Fibroblast of upper back skin (primary cell): ENCODE measurements around the gene ZNF426.
"Not testable (repeated sequence)": the region's sequence is repeated elsewhere in the genome, so short reads cannot be mapped to it uniquely, and the experiment has no call there.

Experiments used
- DNase-seq: peaks from one replicate; pipeline ENCODE4 v3.0.0-alpha.2; 2013

ZNF426 gene

DNA sequence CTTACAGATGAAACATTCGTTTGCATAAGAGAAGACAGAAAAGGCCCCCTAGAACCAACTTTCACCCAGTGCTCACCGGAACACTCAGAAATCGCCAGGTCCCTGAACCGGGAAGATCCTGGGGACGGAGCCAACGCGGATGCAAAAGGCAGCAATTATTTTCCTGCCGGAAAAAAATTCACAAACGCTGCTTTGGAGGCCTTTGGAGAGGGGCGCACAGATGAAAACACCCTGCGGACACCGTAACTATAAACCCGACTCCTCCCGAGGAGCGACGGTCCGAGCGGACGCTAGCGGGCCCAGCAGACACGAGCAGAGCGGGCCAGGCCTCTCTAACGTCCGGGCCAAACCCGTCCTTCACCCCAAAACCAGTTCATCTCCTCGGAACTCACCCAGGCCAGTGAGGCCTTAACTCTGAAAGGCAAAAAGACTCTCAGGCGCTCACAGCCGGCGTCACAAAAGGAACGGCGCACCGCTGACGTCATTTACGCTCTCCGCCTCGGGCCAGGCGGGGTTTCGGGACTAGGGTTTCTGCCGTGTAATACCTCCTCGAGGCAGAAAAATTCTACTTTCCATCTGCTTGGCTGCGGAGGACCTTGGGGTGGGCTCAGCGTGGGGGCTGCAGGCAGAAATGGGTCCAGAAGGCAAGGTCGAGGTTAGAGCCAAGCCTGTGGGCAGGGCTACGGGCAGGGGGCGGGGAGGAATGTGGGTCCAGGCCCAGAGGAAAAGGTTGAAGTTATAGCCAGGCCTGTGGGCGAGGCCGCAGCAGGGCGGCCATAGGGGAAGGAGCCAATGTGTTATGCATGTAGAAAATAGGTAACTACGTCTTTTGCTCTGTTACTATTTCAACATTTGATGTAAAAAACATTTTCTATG is at the start of gene ZNF426:
Gene ZNF426 (minus strand): TSS at position 463 of the 876 bp plus-strand sequence. CDS start 2,413 bp downstream, outside the sequence.
- peak; percentile 89 for DNase-seq

DNA sequence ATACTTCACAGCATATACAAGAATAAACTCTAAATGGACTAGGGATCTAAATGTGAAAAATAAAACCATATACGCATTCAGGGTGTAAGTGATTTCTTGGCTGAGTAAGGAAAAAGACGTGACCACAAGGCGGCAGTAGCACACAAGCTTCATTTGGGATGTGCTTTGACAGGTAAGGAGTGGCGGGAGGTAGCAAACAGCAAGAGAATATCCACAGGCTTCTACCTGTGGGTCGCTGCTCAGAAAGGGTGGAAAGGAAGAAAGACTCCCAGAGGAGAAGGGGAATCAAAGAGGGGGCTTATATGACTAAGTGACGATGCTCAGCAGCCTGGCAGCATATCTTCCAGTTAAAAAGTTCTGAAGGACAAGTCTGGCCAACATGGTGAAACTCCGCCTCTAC is 48.3 kb upstream of the ZNF426 start:
- peak; percentile 54 for DNase-seq

DNA sequence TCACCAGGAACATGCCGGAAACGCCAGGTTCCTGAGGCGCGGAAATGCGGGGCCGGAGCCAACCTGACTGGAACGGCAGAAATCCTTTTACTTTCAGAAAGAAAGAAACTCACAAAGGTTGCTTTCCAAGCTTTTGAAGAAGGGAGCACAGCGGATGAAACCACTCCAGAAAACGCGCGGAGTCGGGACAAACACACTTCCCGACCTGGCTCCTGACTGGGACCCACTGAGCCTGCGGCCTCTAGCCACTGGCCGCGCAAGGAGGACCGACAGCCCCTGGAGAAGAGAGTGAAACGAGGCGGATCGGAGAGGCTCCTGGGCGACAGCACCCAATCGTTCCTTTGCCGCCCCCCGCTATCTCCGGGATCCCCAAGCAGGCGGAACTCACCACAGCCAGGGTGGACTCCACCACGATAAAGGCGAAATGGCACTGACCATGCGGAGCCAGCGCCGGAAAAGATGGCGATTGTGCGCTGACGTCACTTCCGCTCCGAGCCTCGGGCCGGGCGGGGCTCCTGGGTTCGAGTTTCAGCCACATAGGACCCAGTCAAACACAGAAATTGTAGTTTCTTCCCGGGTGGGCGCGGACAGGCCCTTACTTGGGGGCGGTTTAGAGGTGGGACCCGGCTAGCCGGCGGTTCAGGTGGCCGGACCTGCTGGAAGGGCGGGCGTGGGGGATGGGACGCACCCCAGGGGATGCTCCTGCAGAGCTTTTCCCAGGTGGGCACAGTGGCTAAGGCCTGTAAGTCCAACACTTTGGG is 45.8 kb upstream of the ZNF426 start, which contains the start of gene ZNF121:
Gene ZNF121 (minus strand): TSS at position 432 of the 761 bp plus-strand sequence. CDS start 16,407 bp downstream, outside the sequence.
- DNase-seq = peak; percentile 80

DNA sequence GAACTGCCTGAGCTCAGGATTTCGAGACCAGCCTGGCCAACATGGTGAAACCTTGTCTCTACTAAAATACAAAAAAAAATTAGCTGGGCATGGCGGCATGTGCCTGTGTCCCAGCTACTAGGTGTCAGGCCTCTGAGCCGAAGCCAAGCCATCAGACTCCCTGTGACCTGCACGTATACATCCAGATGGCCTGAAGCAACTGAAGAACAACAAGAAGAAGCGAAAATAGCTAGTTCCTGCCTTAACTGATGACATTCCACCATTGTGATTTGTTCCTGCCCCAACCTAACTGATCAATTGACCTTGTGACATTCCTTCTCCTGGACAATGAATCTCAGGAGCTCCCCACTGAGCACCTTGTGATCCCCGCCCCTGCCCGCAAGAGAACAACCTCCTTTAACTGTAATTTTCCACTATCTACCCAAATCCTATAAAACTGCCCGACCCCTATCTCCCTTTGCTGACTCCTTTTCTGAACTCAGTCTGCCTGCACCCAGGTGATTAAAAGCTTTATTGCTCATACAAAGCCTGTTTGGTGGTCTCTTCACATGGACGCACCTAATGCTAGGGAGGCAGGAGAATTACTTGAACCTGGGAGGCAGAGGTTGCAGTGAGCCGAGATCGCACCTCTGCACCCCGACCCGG is 43.8 kb upstream of the ZNF426 start:
- not testable (repeated sequence) for DNase-seq

DNA sequence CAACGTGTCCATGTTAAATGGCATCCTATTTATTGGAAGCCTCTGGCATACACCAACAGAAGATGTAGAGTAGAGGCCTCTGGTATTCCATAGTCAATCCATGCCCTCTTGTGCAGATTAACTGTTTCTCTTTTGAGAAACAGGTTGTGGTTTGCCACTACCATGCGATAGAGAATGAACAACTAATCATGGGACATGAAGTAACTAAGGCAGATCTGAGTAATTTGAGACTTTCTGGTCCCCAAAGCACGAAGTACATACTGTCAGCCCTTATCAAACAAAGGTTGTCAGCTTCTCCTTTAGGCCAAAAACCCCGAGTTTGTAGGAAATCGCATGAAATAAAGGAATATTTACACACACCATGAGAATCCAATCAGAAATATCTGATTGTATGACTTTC is 42.3 kb upstream of the ZNF426 start:
- DNase-seq = no peak

DNA sequence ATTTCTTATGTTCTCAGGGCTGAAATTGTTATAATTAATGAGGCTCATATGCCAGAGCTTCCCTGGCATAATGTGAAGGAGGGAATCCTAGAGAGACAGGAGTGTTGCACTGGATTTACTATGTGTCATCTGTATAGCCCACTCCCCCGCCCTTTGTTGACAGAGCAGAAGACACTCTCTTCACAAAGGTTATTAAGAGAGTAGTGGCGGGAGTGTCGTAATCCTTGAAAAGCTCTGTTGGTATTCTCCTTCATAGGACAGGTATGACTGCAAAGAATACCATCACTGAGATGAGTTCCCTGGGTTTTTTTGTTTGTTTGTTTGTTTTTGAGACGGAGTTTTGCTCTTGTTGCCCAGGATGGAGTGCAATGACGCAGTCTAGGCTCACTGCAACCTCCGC is 31.8 kb upstream of the ZNF426 start:
- DNase-seq = no peak

DNA sequence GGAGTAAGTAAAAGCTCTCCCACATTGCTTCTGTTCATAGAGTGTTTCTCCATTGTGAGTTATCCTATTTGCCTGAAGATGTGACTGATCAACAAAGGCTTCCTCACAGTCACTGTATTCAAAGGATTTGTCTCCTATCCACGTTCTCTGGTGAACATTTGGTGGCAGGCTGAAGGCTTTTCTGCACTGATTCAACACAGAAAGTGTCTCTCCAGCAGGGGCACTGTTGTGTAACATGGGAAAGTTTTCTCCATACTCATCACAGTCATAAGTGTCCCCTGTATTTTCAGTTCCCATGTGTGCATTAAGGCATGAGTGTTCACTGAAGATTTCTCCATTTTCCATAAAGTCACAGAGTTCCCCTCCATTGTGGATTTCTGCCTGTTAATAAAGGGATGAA is 28.3 kb upstream of the ZNF426 start:
- no peak for DNase-seq

DNA sequence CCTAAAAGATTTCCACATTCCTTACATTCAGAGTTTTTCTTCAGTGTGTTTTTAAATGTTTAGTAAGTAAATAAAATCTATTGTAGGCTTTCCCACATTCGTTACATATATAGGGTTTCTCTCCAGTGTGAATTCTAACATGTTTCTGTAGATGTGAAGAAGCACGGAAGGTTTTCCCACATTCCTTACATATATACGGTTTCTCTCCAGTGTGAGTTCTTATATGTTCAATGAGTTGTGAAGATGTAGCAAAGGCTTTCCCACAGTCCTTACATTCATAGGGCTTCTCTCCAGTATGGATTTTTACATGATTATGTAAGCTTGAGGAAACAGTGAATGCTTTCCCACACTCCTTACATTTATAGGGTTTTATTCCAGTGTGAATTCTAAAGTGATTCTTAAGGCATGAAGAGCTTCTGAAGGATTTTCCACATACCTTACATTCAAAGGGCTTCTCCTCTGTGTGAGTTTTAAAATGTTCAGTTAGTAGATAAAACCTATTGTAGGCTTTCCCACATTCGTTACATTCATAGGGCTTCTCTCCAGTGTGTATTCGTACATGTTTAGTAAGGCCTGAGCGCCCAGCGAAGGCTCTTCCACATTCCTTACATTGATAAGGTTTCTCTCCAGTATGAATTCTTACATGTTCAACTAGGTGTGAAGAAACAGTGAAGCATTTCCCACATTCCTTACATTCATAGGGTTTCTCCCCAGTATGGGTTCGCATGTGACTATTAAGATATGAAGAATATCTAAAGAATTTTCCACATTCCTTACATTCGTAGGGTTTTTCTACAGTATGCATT is 27.7 kb upstream of the ZNF426 start:
- peak; percentile 8 for DNase-seq

DNA sequence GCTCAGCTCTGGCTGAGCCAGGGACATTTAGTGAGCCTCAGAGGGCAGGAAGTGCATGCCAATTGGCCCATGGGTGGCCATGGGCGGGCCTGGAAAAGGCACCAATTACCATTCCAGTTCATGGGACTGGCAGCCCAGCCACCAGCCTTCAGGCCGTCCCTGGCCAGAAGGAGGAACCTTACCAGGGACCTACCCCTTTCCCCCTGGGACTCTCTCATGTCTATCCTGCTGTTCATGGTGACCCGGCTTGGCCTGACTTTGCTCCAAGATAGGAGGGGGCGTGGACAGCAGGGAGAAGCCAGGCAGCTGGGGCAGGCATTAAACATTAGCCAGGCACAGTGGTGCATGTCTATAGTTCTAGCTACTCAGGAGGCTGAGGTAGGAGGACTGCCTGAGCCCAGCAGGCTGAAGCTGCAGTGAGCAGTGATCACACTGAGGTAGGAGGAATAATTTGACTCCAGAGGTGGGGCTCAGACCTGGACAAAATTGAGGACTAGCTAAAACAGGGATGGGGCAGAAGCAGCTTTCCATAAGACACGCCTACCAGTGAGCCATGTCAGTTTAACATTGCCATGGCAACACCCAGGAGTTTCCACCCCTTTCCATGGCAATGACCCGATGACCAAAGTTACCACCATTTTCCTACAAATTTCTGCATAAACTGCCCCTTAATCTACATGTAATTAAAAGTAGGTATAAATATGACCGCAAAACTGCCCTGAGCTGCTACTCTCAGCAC is 14.3 kb upstream of the ZNF426 start:
- no peak for DNase-seq

DNA sequence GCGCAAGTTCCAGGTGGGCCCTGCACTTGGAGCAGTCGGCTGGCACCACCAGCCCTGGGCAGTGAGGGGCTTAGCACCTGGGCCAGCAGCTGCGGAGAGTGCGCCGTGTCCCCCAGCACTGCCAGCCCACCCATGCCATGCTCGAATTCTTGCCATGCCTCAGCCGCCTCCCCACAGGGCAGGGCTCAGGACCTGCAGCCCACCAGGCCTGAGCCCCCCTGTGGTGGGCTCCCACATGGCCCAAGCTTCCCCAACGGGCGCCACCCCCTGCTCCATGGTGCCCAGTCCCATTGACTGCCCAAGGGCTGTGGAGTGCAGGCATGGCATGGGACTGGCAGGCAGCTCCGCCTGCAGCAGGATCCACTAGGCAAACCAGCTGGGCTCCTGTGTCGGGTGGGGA is 9.4 kb upstream of the ZNF426 start:
- no peak for DNase-seq

DNA sequence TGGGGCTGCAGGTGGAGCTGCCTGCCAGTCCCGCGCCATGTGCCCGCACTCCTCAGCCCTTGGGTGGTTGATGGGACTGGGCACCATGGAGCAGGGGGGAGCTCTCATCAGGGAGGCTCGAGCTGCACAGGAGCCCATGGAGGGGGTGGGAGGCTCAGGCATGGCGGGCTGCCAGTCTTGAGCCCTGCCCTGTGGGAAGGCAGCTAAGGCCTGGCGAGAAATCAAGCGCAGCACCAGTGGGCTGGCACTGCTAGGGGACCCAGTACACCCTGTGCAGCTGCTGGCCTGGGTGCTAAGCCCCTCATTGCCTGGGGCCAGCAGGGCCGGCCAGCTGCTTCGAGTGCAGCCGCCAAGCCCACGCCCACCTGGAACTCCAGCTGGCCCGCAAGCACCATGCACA is 2.8 kb upstream of the ZNF426 start:
- not testable (repeated sequence) for DNase-seq

DNA sequence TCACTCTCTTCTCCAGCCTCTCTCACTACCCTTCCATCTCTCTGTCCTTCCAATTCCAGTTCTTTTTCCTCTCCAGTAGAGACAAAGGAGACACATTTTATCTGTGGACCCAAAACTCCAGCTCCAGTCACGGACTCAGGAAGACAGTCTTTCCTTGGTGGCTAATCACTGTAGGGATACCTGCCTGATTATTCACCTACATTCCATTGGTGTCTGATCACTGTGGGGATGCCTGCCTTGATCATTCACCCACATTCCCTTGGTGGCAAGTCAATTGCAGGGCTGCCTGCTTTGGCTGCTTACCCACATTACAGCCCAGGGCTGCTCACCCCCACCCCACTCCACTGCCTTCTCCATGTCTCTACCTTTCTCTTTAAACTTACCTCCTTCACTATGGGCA is 1.5 kb upstream of the ZNF426 start:
- DNase-seq = not testable (repeated sequence)

DNA sequence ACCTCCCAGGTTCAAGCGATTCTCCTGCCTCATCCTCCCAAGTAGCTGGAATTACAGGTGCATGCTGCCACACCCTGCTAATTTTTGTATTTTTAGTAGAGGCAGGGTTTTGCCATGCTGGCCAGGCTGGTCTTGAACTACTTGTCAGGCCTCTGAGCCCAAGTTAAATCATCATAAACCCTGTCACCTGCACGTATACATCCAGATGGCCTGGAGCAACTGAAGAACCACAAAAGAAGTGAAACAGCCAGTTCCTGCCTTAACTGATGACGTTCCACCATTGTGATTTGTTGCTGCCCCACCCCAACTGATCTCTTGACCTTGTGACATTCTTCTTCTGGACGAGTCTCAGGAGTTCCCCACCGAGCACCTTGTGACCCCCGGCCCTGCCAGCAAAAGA is 756 bp upstream of the ZNF426 start:
- not testable (repeated sequence) for DNase-seq

DNA sequence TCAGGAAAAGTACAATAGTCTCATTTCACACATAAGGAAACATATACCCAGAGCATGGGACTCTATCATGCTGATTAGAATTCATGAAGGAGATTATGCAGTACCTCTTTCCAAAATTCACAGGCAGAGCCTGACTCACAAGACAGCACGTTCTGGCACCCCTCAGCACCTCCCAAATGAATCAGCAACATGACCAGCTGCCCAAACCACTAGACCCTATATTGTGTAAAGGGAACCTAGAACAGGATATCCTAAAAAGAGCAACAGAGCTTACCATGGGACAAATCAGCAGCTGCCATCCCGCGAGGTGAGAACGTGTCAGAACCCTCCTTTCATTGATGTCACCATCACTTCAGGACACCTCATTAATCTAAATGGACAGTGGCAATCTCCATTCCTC is 2.5 kb downstream of the ZNF426 start:
- DNase-seq = no peak

DNA sequence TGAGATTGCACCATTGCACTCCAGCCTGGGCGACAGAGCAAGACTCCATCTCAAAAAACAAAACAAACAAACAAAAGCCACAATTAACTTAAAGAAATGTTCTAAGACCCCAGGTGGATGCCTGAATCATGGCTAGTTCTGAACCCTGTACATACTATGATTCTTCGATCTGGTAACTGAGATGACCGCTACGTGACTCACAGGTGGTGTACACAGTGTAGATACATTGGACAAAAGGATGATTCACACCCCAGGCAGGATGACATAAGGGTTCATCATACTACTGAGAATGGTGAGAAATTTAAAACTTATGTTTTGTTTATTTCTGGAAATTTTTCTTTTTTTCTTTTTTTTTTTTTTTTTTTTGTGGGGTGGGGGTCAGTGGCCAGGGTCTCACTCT is 6.5 kb downstream of the ZNF426 start:
- DNase-seq = no peak

DNA sequence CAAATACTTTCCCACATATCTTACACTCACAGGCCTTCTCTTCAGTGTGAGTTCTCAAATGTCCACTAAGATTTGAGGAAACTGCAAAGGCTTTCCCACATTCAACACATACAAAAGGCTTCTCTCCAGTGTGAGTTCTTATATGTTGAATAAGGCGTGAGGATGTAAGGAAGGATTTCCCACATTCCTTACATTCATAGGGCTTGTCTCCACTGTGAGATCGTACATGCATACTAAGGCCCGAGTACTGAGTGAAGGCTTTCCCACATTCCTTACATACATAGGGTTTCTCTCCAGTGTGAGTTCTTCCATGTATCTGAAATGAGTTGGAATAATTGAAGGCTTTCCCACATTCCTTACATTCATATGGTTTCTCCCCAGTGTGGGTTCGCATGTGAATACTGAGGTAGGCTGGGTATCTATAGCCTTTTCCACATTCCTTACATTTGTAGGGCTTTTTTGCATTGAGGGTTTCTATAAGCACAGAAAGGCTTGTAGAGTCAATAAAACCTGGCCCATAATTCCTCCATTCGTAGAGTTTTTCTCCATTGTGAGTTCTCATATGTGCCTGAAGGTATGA is 9.6 kb downstream of the ZNF426 start:
- DNase-seq = no peak

DNA sequence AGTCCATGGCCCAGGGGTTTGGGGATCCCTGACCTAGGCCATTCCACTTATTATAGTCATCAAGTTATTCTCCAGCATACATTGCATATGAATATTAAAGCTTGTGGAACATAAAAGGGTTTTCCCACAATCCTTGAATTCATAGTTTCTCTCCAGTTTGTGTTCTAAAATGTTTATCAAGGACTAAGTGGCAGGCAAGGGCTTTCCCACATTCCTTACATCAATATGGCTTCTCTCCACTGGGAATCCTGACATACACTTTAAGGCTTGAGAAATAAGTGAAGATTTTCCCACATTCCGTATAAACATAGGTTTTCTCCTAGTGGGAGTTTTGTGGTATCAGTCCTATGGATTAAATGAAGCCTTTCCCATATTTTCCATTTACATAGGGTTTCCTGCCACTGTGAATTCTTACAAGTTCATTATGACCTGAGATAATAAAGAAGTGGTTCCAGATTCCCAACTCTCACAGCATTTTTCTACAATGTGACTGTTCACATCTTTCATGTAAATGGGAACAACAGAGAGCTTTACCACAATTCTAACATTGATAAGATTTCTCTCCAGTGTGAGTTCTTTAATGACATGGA is 14.5 kb downstream of the ZNF426 start:
- DNase-seq = no peak

DNA sequence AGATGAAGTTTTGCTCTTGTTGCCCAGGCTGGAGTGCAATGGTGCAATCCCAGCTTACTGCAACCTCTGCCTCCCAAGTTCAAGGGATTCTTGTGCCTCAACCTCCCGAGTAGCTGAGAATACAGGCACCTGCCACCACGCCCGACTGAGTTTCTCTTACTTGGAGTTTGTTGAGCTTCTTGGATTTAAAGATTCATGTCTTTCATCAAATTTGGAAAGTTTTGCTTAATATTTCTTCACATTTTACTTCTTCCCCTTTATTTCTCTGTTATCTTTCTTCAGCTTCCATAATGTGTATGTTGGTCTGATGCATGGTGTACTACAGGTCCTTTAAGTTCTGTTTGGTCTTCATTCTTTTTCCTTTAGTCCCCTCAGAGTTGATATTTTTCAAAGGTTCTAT is 31.2 kb downstream of the ZNF426 start:
- DNase-seq = no peak

DNA sequence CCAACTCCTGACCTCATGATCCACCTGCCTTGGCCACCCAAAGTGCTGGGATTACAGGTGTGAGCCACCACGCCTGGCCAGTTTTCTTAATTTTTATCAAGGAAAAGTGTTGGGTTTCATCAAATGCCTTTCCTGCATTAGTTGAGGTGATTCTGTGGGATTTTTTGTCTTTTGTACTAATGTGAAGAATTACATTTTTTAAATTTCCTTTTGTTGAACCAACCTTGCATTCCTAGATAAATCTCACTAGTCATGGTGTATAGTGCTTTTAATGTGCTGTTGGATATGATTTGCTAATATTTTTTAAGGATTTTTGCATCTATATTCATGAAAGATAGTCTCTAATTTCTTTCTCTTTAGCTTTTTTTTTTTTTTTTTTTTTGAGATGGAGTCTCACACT is 37.6 kb downstream of the ZNF426 start:
- DNase-seq = no peak

DNA sequence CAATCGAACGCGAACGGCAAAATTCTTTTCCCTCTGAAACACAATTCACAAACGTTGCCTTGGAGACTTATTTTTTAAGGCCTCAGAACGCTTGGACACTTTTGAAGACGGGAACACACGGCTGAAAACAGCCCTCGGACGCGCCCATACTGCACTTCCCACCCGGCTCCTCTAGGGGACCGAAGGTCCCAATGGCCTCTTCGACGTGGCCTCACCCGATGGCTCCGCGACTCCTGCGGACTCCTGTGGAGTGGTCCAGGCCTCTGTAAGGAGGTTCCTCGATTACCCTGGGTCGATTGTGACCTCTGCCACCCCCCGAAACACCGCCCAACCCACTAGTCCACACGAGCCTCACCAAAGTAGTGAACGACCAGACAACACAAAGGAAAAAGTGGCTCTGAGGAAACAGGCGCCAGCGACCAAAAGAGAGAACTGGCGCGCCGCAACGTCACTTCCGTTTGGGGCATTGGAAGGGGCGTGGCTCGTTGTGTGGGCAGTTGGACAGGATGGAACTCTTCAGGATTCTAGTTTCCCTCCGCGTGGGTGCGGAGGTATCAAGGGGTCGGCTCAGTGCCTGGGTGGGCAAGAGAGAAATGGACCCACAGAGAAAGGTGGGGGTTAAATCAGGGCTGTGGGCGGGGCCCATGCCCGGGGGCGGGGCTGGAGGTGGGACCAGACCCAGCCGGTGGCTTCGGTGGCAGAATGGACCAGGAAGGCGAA is 40.1 kb downstream of the ZNF426 start, which contains the start of gene ZNF560:
Gene ZNF560 (minus strand): TSS at position 434 of the 720 bp plus-strand sequence. CDS start 23,303 bp downstream, outside the sequence.
- DNase-seq = peak; percentile 9
